K562 (cell line): ENCODE data around the gene SLC45A3. TPM values are rescaled to one million over a fixed set of nuclear protein-coding genes. Genes with fewer than 3 reads are reported as not detected.

Experiments used
- ARID4B ChIP-seq: sonication (generic); formaldehyde crosslinking; IDR thresholded peaks from 2 replicates; pipeline ENCODE4 v1.8.0; 2022; ENCODE audit warnings: mild to moderate bottlenecking, missing genetic modification reagents
- CBX5 ChIP-seq: IDR thresholded peaks from 2 replicates; pipeline ENCODE4 v1.6.1; 2014; ENCODE audit warnings: low read depth, borderline replicate concordance
- JUND ChIP-seq, 2 experiments: IDR thresholded peaks; 2 replicates in 1 of 2; 3 replicates in 1 of 2; pipeline ENCODE4 v1.6.1; 2011; ENCODE audit warnings: borderline replicate concordance in 2 of 2, low read depth in 2 of 2, low read length in 2 of 2, improper control_type of control experiment in 1 of 2, missing biosample characterization in 1 of 2, missing genetic modification characterization in 1 of 2, missing genetic modification reagents in 1 of 2
- MAFF ChIP-seq: IDR thresholded peaks from 2 replicates; pipeline ENCODE4 v1.6.1; 2012; ENCODE audit warnings: low read length, improper control_type of control experiment
- NONO ChIP-seq, 2 experiments: fragments of 200-400 bp in 1 of 2; fragments of 450-650 bp in 1 of 2; formaldehyde crosslinking in 1 of 2; IDR thresholded peaks; 2 replicates each; pipeline ENCODE4 v1.6.1; 2017; ENCODE audit warnings: low read depth in 2 of 2, mild to moderate bottlenecking in 2 of 2, moderate library complexity in 2 of 2, low read length in 1 of 2
- POLR2AphosphoS2 ChIP-seq: IDR thresholded peaks from 2 replicates; pipeline ENCODE4 v1.6.1; 2012; ENCODE audit warnings: low read length, improper control_type of control experiment
- REST ChIP-seq, 2 experiments: fragments of 450-650 bp; formaldehyde crosslinking in 1 of 2; IDR thresholded peaks; 2 replicates each; pipeline versions ENCODE4 v1.4.0 to v1.6.1; 2014 to 2020; ENCODE audit warnings: mild to moderate bottlenecking in 2 of 2, borderline replicate concordance in 1 of 2, low read depth in 1 of 2
- ZBTB49 ChIP-seq: sonication (generic); formaldehyde crosslinking; IDR thresholded peaks from 2 replicates; pipeline ENCODE4 v1.8.0; 2022; ENCODE audit warnings: missing genetic modification reagents, mild to moderate bottlenecking, borderline replicate concordance
- ZNF12 ChIP-seq: sonication (generic); formaldehyde crosslinking; IDR thresholded peaks from 2 replicates; pipeline ENCODE4 v1.4.0; 2020; ENCODE audit warnings: mild to moderate bottlenecking, missing genetic modification reagents
- polyA plus RNA-seq, 8 experiments: library from polyadenylated mRNA; depleted of rRNA in 4 of 8; stranded (reverse) in 5 of 8; unstranded in 3 of 8; fragments of >200 nt; fragmentation: Nextera tagmentation in 2 of 8; fragmentation: Illumina TruSeq in 1 of 8; extraction: Ambion mirVana in 2 of 8; extraction: Trizol in 1 of 8; gene quantifications; 2 replicates each; pipeline versions ENCODE4 v1.2.1 to v1.2.3, GENCODE V29; 2011 to 2014; ENCODE audit warnings: inconsistent platforms in 1 of 8, missing spikeins in 1 of 8
- total RNA-seq, 7 experiments: library from RNA; depleted of rRNA in 6 of 7; stranded (reverse); fragments of >200 nt in 6 of 7; fragmentation: Illumina TruSeq in 2 of 7; extraction: Trizol in 2 of 7; gene quantifications; 2 replicates each; pipeline versions ENCODE4 v1.2.1 to v1.2.3, GENCODE V29; 2011 to 2021; ENCODE audit warnings: low replicate concordance in 1 of 7

The SLC45A3 gene
- total and polyA plus RNA-seq, 9 of the 15 experiments (the other 6 are each of a cell fraction or from before 2014, with no cell fraction given): 0.06 to 3.3 (median 1.3) TPM

GRCh38 chr1:205631768-205632668 lies 48.3 kb downstream of the SLC45A3 start, which contains the start of gene ELK4 (continued):
- peak; percentile 23 to 86; a peak in 3 of 4 replicates for TF ChIP-seq NONO (IDR thresholded peaks at IDR 0.05; ENCODE audit: low read depth in 2 of 2, low read length in 1 of 2)
- TF ChIP-seq MAFF: no peak; the same call in 1 of the 2 replicates
- TF ChIP-seq REST (IDR thresholded peaks at IDR 0.05; ENCODE audit: borderline replicate concordance): peak; percentile 84
- TF ChIP-seq REST (CRISPR knock-in tag; IDR thresholded peaks at IDR 0.05; ENCODE audit: low read depth): peak; percentile 77; the same call in 1 of the 2 replicates
- no peak for TF ChIP-seq ZBTB49 (CRISPR knock-in tag)
- TF ChIP-seq POLR2AphosphoS2: no peak
- TF ChIP-seq CBX5: peak; percentile 35; the same call in 1 of the 2 replicates
- TF ChIP-seq JUND (IDR thresholded peaks at IDR 0.05; ENCODE audit: borderline replicate concordance, low read depth, low read length): peak; percentile 79
- no peak; the same call in 2 of the 3 replicates for TF ChIP-seq JUND (tag; IDR thresholded peaks at IDR 0.05; ENCODE audit: borderline replicate concordance, low read depth, low read length)
- no peak for TF ChIP-seq ZNF12 (CRISPR knock-in tag)
- TF ChIP-seq ARID4B (CRISPR knock-in tag): 0 out of 2 replicates have a peak, but pooled peaks have one; percentile 18
